ENCODE measurements around the gene ZGLP1. TPM values are rescaled to one million over a fixed set of nuclear protein-coding genes. Genes with fewer than 3 reads are reported as not detected.

ZGLP1 gene
- polyA plus RNA-seq, 1 donor (not counting 4 experiments of a cell fraction or from before 2014, with no cell fraction given), result 0.43 TPM

DNA sequence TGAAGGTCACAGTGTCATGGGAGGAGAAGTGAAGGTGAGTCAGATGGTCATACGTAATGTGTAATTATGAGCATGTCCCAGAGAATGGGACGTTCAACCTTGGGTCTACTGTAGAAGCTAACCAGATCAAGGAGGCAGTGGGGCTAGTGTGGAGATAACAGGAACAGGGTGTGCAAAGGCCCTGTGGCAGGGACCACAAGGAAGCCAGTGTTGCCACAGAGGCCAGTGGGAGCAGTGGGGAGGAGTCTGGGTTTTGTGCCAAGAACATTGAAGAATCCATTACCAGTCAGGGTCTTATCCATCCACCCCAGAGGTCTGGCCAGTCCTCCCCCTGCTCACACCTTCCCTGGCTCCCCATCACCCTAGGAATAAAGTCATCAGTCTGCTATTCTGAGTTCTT lies 54.3 kb downstream of the ZGLP1 start:
- Histone ChIP-seq H3K4me1 (ENCODE audit: control insufficient read depth, extremely low read depth, insufficient read depth, low read length) (peaks cover 22% of the 10 kb centered on the region), H3K27ac (ENCODE audit: control insufficient read depth, insufficient read depth, low read length) (no peak overlapping the region), H2AFZ (ENCODE audit: control insufficient read depth, low read length) (no peak overlapping the region), H4K20me1 (ENCODE audit: control insufficient read depth, extremely low read depth, insufficient read depth, low read length) (no peaks in the 10 kb centered on the region), H3K79me2 (ENCODE audit: control insufficient read depth, insufficient read depth, low read length) (peaks cover 16% of the 10 kb centered on the region), H3K36me3 (ENCODE audit: control insufficient read depth in 2 of 2, extremely low read depth in 1 of 2, insufficient read depth in 2 of 2, low read length in 2 of 2) (peaks cover 26 to 29% of the 10 kb centered on the region in 2 experiments), H3K27me3 (ENCODE audit: control insufficient read depth, extremely low read depth, insufficient read depth, low read length) (no peaks in the 10 kb centered on the region), H3K4me2 (ENCODE audit: control insufficient read depth, extremely low read depth, insufficient read depth, low read depth, low read length) (no peak overlapping the region), H3K9me3 (ENCODE audit: control insufficient read depth, low read depth, low read length) (no peaks in the 10 kb centered on the region), H3K9ac (ENCODE audit: control insufficient read depth, extremely low read depth, insufficient read depth, low read length) (no peak overlapping the region), H3K9me1 (ENCODE audit: control insufficient read depth, extremely low read depth, insufficient read depth, low read length) (no peaks in the 10 kb centered on the region), H3K4me3 (ENCODE audit: control insufficient read depth in 2 of 3, extremely low read depth in 1 of 3, insufficient read depth in 2 of 3, low read depth in 1 of 3, low read length in 3 of 3) (no peak overlapping the region)
- DNase-seq (ENCODE audit: low read depth, low spot score) (no peak), FAIRE-seq (no peak)
- dilution Hi-C loops (cut with MboI; ENCODE audit: extremely low pct_ligation_motif_present, low sequenced_read_pairs), result no loop called here
- TF ChIP-seq, protein P1, sequence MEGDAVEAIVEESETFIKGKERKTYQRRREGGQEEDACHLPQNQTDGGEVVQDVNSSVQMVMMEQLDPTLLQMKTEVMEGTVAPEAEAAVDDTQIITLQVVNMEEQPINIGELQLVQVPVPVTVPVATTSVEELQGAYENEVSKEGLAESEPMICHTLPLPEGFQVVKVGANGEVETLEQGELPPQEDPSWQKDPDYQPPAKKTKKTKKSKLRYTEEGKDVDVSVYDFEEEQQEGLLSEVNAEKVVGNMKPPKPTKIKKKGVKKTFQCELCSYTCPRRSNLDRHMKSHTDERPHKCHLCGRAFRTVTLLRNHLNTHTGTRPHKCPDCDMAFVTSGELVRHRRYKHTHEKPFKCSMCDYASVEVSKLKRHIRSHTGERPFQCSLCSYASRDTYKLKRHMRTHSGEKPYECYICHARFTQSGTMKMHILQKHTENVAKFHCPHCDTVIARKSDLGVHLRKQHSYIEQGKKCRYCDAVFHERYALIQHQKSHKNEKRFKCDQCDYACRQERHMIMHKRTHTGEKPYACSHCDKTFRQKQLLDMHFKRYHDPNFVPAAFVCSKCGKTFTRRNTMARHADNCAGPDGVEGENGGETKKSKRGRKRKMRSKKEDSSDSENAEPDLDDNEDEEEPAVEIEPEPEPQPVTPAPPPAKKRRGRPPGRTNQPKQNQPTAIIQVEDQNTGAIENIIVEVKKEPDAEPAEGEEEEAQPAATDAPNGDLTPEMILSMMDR (optimal IDR thresholded peaks at IDR 0.05 in 1 of 3, IDR thresholded peaks at IDR 0.05 in 1 of 3, conservative IDR thresholded peaks at IDR 0.05 in 1 of 3; ENCODE audit: extremely low read depth in 1 of 3, insufficient read depth in 2 of 3, low read length in 3 of 3), result no peak
- no peak for TF ChIP-seq EZH2 (IDR thresholded peaks at IDR 0.05; ENCODE audit: low read length)

Small RNA genes within 50 kb of the gene (small RNA-seq; reads per million reads assigned to genes)
- gene AC011511.1 (ENCODE audit: insufficient read length in 3 of 3, low read depth in 3 of 3, low replicate concordance in 1 of 3) (0 reads per million in 3 experiments), gene AC011511.4 (ENCODE audit: insufficient read length in 3 of 3, low read depth in 3 of 3, low replicate concordance in 1 of 3) (0 reads per million in 3 experiments)

Other genes with a start within 250 kb of the ZGLP1 start
- gene SHFL, start 223.5 kb downstream of the ZGLP1 start, polyA plus RNA-seq, result 33.6 to 48.4 TPM (median 36.4 TPM) in 3 replicates
- 0.05 to 0.13 TPM (median 0.09 TPM) in 3 replicates for gene ANGPTL6, start 207.1 kb downstream of the ZGLP1 start, polyA plus RNA-seq
- 32.3 to 43.5 TPM (median 36.9 TPM) in 3 replicates for gene PPAN, start 203.5 kb downstream of the ZGLP1 start, polyA plus RNA-seq
- gene P2RY11, start 198.1 kb downstream of the ZGLP1 start, polyA plus RNA-seq, result 2.4 to 7.1 TPM (median 3.2 TPM) in 3 replicates
- 106 to 207 TPM (median 124 TPM) in 3 replicates for gene EIF3G, start 189.9 kb downstream of the ZGLP1 start, polyA plus RNA-seq
- gene DNMT1, start 114.9 kb downstream of the ZGLP1 start, polyA plus RNA-seq, result 18.1 to 52.0 TPM (median 51.7 TPM) in 3 replicates
- 1.6 to 2.6 TPM (median 2.2 TPM) in 3 replicates for gene S1PR2, start 78.5 kb downstream of the ZGLP1 start, polyA plus RNA-seq
- gene MRPL4, start 57.6 kb downstream of the ZGLP1 start, polyA plus RNA-seq, result 29.4 to 58.1 TPM (median 43.0 TPM) in 3 replicates
- 0.30 to 0.56 TPM (median 0.35 TPM) in 3 replicates for gene ICAM1, start 38.7 kb downstream of the ZGLP1 start, polyA plus RNA-seq
- gene ICAM4, start 22.9 kb downstream of the ZGLP1 start, polyA plus RNA-seq, result 0.18 to 0.35 TPM (median 0.25 TPM) in 3 replicates
- gene ICAM5, start 19.9 kb downstream of the ZGLP1 start, polyA plus RNA-seq, result 0.20 to 0.55 TPM (median 0.43 TPM) in 3 replicates
- gene FDX2, start 6.2 kb upstream of the ZGLP1 start, polyA plus RNA-seq, result 19.2 to 28.8 TPM (median 21.8 TPM) in 3 replicates
- gene RAVER1, start 23.7 kb upstream of the ZGLP1 start, polyA plus RNA-seq, result 0.80 to 5.9 TPM (median 0.84 TPM) in 3 replicates
- gene ICAM3, start 29.8 kb upstream of the ZGLP1 start, polyA plus RNA-seq, result 3.4 to 5.5 TPM (median 4.7 TPM) in 3 replicates
- gene TYK2, start 70.8 kb upstream of the ZGLP1 start, polyA plus RNA-seq, result 32.6 to 42.6 TPM (median 34.1 TPM) in 3 replicates
- 376 to 433 TPM (median 415 TPM) in 3 replicates for gene CDC37, start 93.7 kb upstream of the ZGLP1 start, polyA plus RNA-seq
- 0.05 to 0.24 TPM (median 0.09 TPM) in 3 replicates for gene PDE4A, start 110.7 kb upstream of the ZGLP1 start, polyA plus RNA-seq
- gene KEAP1, start 193.5 kb upstream of the ZGLP1 start, polyA plus RNA-seq, result 29.6 to 46.2 TPM (median 35.8 TPM) in 3 replicates
- 9.4 to 10.5 TPM (median 10.3 TPM) in 3 replicates for gene S1PR5, start 207.6 kb upstream of the ZGLP1 start, polyA plus RNA-seq
- gene ATG4D, start 234.1 kb upstream of the ZGLP1 start, polyA plus RNA-seq, result 12.6 to 17.9 TPM (median 15.5 TPM) in 3 replicates